ENCODE measurements around the gene RAB3C.

DNA sequence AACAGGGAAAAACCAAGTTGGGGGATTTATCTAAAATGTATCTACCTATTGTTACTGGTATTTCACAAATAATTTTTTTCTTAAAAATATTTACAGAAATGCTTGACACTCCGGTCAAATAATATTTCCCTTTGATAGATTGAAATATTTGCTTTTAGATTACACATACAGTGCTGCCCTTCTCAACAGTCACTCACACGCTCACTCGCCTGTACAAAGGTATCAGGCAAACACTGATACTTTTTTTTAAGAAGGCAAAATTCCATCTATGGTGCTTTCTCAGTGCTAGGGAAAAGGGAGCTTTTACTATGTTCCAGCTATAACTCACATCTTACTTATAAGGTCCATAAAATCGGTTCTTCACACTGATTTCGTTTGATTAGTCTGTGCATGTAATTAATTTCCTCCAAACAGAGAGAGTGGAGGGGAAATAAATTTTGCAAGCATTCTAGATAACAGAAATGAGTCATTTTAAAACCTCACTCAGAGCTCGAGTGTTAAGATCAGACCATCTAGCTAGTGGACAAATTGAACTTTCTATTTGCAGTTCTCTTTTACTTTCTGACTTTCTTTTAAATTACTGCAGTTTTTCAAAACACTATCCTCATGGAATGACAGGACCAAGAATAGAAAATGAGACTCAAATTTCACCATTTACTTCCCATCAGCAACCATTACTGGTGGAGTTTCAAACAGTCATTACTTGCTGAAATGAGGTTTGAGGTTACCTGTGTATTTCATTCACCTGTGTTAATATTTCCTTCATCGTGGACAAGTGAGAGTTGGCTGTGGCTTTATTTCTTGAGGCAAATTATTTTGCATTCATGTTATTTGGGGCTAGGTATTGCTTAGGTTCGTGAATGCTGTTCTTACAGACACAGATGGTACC is 273.2 kb downstream of the RAB3C start:
- TF ChIP-seq, protein P1, sequence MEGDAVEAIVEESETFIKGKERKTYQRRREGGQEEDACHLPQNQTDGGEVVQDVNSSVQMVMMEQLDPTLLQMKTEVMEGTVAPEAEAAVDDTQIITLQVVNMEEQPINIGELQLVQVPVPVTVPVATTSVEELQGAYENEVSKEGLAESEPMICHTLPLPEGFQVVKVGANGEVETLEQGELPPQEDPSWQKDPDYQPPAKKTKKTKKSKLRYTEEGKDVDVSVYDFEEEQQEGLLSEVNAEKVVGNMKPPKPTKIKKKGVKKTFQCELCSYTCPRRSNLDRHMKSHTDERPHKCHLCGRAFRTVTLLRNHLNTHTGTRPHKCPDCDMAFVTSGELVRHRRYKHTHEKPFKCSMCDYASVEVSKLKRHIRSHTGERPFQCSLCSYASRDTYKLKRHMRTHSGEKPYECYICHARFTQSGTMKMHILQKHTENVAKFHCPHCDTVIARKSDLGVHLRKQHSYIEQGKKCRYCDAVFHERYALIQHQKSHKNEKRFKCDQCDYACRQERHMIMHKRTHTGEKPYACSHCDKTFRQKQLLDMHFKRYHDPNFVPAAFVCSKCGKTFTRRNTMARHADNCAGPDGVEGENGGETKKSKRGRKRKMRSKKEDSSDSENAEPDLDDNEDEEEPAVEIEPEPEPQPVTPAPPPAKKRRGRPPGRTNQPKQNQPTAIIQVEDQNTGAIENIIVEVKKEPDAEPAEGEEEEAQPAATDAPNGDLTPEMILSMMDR (conservative IDR thresholded peaks at IDR 0.05 in 1 of 2, IDR thresholded peaks at IDR 0.05 in 1 of 2; ENCODE audit: low read depth in 1 of 2, low read length in 2 of 2) = no peak
- no peak for TF ChIP-seq EZH2 (IDR thresholded peaks at IDR 0.05; ENCODE audit: low read length, missing control alignments)
